NCI-H187 (cell line): Measurements from ENCODE around the gene TUG1.

Experiments used
- DNase-seq, 2 experiments: peaks; one replicate each; lab custom pipeline; 2025; lab: John Stamatoyannopoulos, UW

The TUG1 gene

GRCh38 chr22:30968924-30969531, at the start of gene TUG1:
TSS of gene TUG1 (plus strand) at chr22:30969265.
- DNase-seq = peak; percentile 83 to 88

GRCh38 chr22:30919973-30920372, 49.1 kb upstream of the TUG1 start:
- DNase-seq = no peak

GRCh38 chr22:30920407-30920806, 48.7 kb upstream of the TUG1 start:
- peak in 1 of 2 experiments; percentile 2 for DNase-seq

GRCh38 chr22:30921108-30921507, 48.0 kb upstream of the TUG1 start:
- no peak for DNase-seq

GRCh38 chr22:30922151-30922611, 46.9 kb upstream of the TUG1 start:
- DNase-seq = no peak

- no peak for DNase-seq
These were observed 45.7 kb upstream of the TUG1 start for GRCh38 chr22:30923168-30923900.

GRCh38 chr22:30925667-30926066, 43.4 kb upstream of the TUG1 start:
- no peak for DNase-seq

GRCh38 chr22:30926706-30927105, 42.4 kb upstream of the TUG1 start:
- no peak for DNase-seq

GRCh38 chr22:30927806-30928205, 41.3 kb upstream of the TUG1 start:
- DNase-seq = no peak

- DNase-seq = no peak
These were observed 40.7 kb upstream of the TUG1 start for GRCh38 chr22:30928401-30928800.

- no peak for DNase-seq
These were observed 38.8 kb upstream of the TUG1 start for GRCh38 chr22:30930228-30930627.

- DNase-seq = no peak
These were observed 37.3 kb upstream of the TUG1 start for GRCh38 chr22:30931541-30932300.

GRCh38 chr22:30932661-30933060, 36.4 kb upstream of the TUG1 start:
- no peak for DNase-seq

GRCh38 chr22:30933457-30933856, 35.6 kb upstream of the TUG1 start:
- no peak for DNase-seq

GRCh38 chr22:30934053-30934452, 35.0 kb upstream of the TUG1 start:
- DNase-seq = no peak

GRCh38 chr22:30940685-30941362, 28.2 kb upstream of the TUG1 start:
- no peak for DNase-seq

GRCh38 chr22:30941363-30941740, 27.7 kb upstream of the TUG1 start:
- DNase-seq = no peak

- DNase-seq = no peak
These were observed 25.7 kb upstream of the TUG1 start for GRCh38 chr22:30943368-30943767.

GRCh38 chr22:30944986-30945385, 24.1 kb upstream of the TUG1 start:
- DNase-seq = no peak

GRCh38 chr22:30945653-30946052, 23.4 kb upstream of the TUG1 start:
- DNase-seq = no peak

- DNase-seq = no peak
These were observed 22.7 kb upstream of the TUG1 start for GRCh38 chr22:30946354-30946753.

- DNase-seq = peak; percentile 12 to 45
These were observed 21.8 kb upstream of the TUG1 start for GRCh38 chr22:30947173-30947815.
